SU-DHL-6 (cell line): Measurements from ENCODE around the gene TMEM168.

Experiments used
- H2AFZ ChIP-seq: fragments of 200-600 bp; sonication (generic); 2 replicates; pipeline ENCODE4 v1.6.1; 2014; ENCODE audit warnings: low read depth, mild to moderate bottlenecking, moderate library complexity, mixed read lengths, antibody characterized with exemption, low read length; ENCODE audit not compliant: severe bottlenecking
- H3F3A ChIP-seq: fragments of 200-600 bp; shearing (Covaris generic); 2 replicates; pipeline ENCODE4 v1.6.0; 2016; ENCODE audit warnings: antibody characterized with exemption, mild to moderate bottlenecking; ENCODE audit not compliant: insufficient read depth
- H3K27ac ChIP-seq: fragments of 200-600 bp; sonication (generic); 2 replicates; pipeline ENCODE4 v1.5.1; 2016; ENCODE audit warnings: low read depth, mild to moderate bottlenecking, low read length, moderate library complexity, mixed read lengths
- H3K27me3 ChIP-seq: fragments of 200-600 bp; sonication (generic), shearing (Covaris generic); 2 replicates; pipeline ENCODE4 v1.6.0; 2014; ENCODE audit warnings: mild to moderate bottlenecking, low read length
- H3K36me3 ChIP-seq: fragments of 200-600 bp; sonication (generic); 2 replicates; pipeline ENCODE4 v1.6.1; 2014; ENCODE audit warnings: mild to moderate bottlenecking, low read length, mixed read lengths
- H3K4me2 ChIP-seq: fragments of 300-600, 200-600 bp; shearing (Covaris generic), sonication (generic); 2 replicates; pipeline ENCODE4 v1.6.0; 2014; ENCODE audit warnings: low read length, low read depth, mild to moderate bottlenecking; ENCODE audit not compliant: poor library complexity, severe bottlenecking
- H3K4me3 ChIP-seq: fragments of 200-600 bp; sonication (generic); 2 replicates; pipeline ENCODE4 v1.5.1; 2014; ENCODE audit warnings: antibody characterized with exemption, low read length, mild to moderate bottlenecking, mixed read lengths; ENCODE audit not compliant: insufficient read depth, poor library complexity, severe bottlenecking
- H3K79me2 ChIP-seq: fragments of 200-600 bp; sonication (generic); 2 replicates; pipeline ENCODE4 v1.6.1; 2014; ENCODE audit warnings: mild to moderate bottlenecking, low read length, moderate library complexity; ENCODE audit not compliant: insufficient read depth
- H3K9ac ChIP-seq: fragments of 200-600 bp; sonication (generic); 2 replicates; pipeline ENCODE4 v1.7.0; 2014; ENCODE audit warnings: mild to moderate bottlenecking, low read length
- H3K9me2 ChIP-seq: fragments of 200-600 bp; sonication (generic); replicated peaks from 2 replicates; pipeline ENCODE4 v1.6.1; 2014; ENCODE audit warnings: low read length; ENCODE audit not compliant: insufficient read depth
- H3K9me3 ChIP-seq: fragments of 200-600 bp; sonication (generic); 2 replicates; pipeline ENCODE4 v1.6.1; 2014; ENCODE audit warnings: low read length, mixed read lengths; ENCODE audit not compliant: insufficient read depth
- H4K20me1 ChIP-seq: fragments of 200-600 bp; sonication (generic); 2 replicates; pipeline ENCODE4 v1.6.1; 2014; ENCODE audit warnings: low read depth, mild to moderate bottlenecking, antibody characterized with exemption, low read length, moderate library complexity, mixed read lengths
- EZH2phosphoT487 ChIP-seq: fragments of 200-600 bp; sonication (generic), shearing (Covaris generic); conservative IDR thresholded peaks from 2 replicates; pipeline ENCODE4 v1.6.1; 2018; ENCODE audit warnings: mild to moderate bottlenecking, antibody characterized with exemption, low read length, moderate library complexity, mixed read lengths
- TF ChIP-seq, protein P1 (sequence below): fragments of 200-600 bp; sonication (generic); IDR thresholded peaks from one replicate; pipeline ENCODE4 v1.5.1; 2017; ENCODE audit warnings: antibody characterized with exemption, mild to moderate bottlenecking, low read length, moderate library complexity; ENCODE audit not compliant: insufficient read depth, poor library complexity, severe bottlenecking

Gene TMEM168

GRCh38 chr7:112781110-112781509 lies 9.1 kb downstream of the TMEM168 start:
- Histone ChIP-seq H3K9me2 (no peaks in the 10 kb centered on the region), H2AFZ (no peak overlapping the region), H4K20me1 (no peaks in the 10 kb centered on the region; the same call in 1 of the 2 replicates), H3K4me3 (no peak overlapping the region), H3K27ac (no peak overlapping the region), H3F3A (no peaks in the 10 kb centered on the region), H3K4me2 (no peak overlapping the region), H3K79me2 (no peaks in the 10 kb centered on the region; the same call in 1 of the 2 replicates), H3K27me3 (no peaks in the 10 kb centered on the region), H3K36me3 (peaks cover 14% of the 10 kb centered on the region; the same call in 1 of the 2 replicates), H3K9me3 (no peaks in the 10 kb centered on the region), H3K9ac (no peak overlapping the region)
- TF ChIP-seq, protein P1, sequence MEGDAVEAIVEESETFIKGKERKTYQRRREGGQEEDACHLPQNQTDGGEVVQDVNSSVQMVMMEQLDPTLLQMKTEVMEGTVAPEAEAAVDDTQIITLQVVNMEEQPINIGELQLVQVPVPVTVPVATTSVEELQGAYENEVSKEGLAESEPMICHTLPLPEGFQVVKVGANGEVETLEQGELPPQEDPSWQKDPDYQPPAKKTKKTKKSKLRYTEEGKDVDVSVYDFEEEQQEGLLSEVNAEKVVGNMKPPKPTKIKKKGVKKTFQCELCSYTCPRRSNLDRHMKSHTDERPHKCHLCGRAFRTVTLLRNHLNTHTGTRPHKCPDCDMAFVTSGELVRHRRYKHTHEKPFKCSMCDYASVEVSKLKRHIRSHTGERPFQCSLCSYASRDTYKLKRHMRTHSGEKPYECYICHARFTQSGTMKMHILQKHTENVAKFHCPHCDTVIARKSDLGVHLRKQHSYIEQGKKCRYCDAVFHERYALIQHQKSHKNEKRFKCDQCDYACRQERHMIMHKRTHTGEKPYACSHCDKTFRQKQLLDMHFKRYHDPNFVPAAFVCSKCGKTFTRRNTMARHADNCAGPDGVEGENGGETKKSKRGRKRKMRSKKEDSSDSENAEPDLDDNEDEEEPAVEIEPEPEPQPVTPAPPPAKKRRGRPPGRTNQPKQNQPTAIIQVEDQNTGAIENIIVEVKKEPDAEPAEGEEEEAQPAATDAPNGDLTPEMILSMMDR: no peak
- TF ChIP-seq EZH2phosphoT487: no peak

DNA sequence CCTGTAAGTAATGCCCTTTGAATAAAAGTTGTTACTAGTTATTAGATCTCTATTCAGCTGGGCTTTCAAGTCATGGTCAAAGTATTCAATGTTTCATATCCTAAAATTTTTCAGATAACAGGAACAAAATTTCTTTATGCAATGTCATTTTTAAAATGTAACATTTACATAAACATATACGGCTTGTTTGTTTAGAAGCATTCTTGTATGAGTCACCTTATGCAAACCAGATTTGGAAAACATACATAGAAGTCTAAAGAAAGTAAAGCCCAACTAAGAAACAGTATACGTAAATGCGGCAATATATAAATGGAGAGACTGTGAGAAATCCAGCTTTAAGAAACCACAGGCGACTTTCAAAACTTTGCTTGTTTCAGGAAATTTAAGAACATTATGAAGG lies 10.5 kb downstream of the TMEM168 start:
- H2AFZ ChIP-seq: no peak overlapping the region
- H3K27ac ChIP-seq: no peak overlapping the region
- no peaks in the 10 kb centered on the region for H3F3A ChIP-seq
- no peaks in the 10 kb centered on the region for H3K27me3 ChIP-seq
- no peaks in the 10 kb centered on the region; the same call in 1 of the 2 replicates for H3K79me2 ChIP-seq
- no peaks in the 10 kb centered on the region for H3K9me2 ChIP-seq
- H4K20me1 ChIP-seq: no peaks in the 10 kb centered on the region; the same call in 1 of the 2 replicates
- no peak overlapping the region for H3K4me2 ChIP-seq
- H3K36me3 ChIP-seq: peaks cover 13% of the 10 kb centered on the region; the same call in 1 of the 2 replicates
- no peak overlapping the region for H3K9ac ChIP-seq
- H3K9me3 ChIP-seq: no peaks in the 10 kb centered on the region
- no peak for TF ChIP-seq EZH2phosphoT487
- TF ChIP-seq, protein P1: no peak
- H3K4me3 ChIP-seq: no peak overlapping the region

- H3K27ac ChIP-seq: no peak overlapping the region
- H3K36me3 ChIP-seq: peaks cover 3% of the 10 kb centered on the region; the same call in 1 of the 2 replicates
- H3K79me2 ChIP-seq: no peaks in the 10 kb centered on the region; the same call in 1 of the 2 replicates
- H3K9ac ChIP-seq: no peak overlapping the region
- no peak overlapping the region for H3K4me2 ChIP-seq
- TF ChIP-seq, protein P1: no peak
- no peak for TF ChIP-seq EZH2phosphoT487
- no peaks in the 10 kb centered on the region for H3K27me3 ChIP-seq
- H3K9me3 ChIP-seq: no peaks in the 10 kb centered on the region
- H3K4me3 ChIP-seq: no peak overlapping the region
- no peaks in the 10 kb centered on the region for H3K9me2 ChIP-seq
- H3F3A ChIP-seq: no peaks in the 10 kb centered on the region
- no peaks in the 10 kb centered on the region; the same call in 1 of the 2 replicates for H4K20me1 ChIP-seq
- no peak overlapping the region for H2AFZ ChIP-seq
Observed at GRCh38 chr7:112777406-112777805, 12.8 kb downstream of the TMEM168 start.
